Mesenchymal stem cell (in vitro differentiated cells and primary cell): ENCODE results near the gene RAP1GAP2.

Experiments used
- DNase-seq: peaks from one replicate; pipeline ENCODE4 v3.0.0-alpha.2; 2013
- H2AFZ ChIP-seq: one replicate; pipeline ENCODE4 v1.6.1; 2013; ENCODE audit warnings: low read depth, mild to moderate bottlenecking, control low read depth, inconsistent platforms, low read length, moderate library complexity
- H2AK5ac ChIP-seq: 2 replicates; pipeline ENCODE4 v1.6.1; 2013; ENCODE audit warnings: low read length, moderate library complexity, mild to moderate bottlenecking, inconsistent platforms; ENCODE audit not compliant: severe bottlenecking
- H2BK120ac ChIP-seq: one replicate; pipeline ENCODE4 v1.6.1; 2013; ENCODE audit warnings: low read depth, mild to moderate bottlenecking, inconsistent platforms, low read length, moderate library complexity
- H2BK12ac ChIP-seq, 2 experiments: one replicate each; pipeline ENCODE4 v1.6.1; 2013; ENCODE audit warnings: inconsistent platforms in 2 of 2, low read length in 2 of 2, mild to moderate bottlenecking in 2 of 2, moderate library complexity in 2 of 2, control low read depth in 1 of 2
- H2BK15ac ChIP-seq: one replicate; pipeline ENCODE4 v1.6.1; 2013; ENCODE audit warnings: mild to moderate bottlenecking, low read depth, inconsistent platforms; ENCODE audit not compliant: poor library complexity, severe bottlenecking
- H2BK5ac ChIP-seq: 2 replicates; pipeline ENCODE4 v1.6.1; 2013; ENCODE audit warnings: low read depth, mild to moderate bottlenecking, low read length, control low read depth, inconsistent platforms; ENCODE audit not compliant: poor library complexity, severe bottlenecking
- H3K14ac ChIP-seq, 2 experiments: one replicate each; pipeline ENCODE4 v1.6.1; 2013; ENCODE audit warnings: inconsistent platforms in 2 of 2, low read length in 2 of 2, control low read depth in 1 of 2, mild to moderate bottlenecking in 1 of 2, moderate library complexity in 1 of 2
- H3K18ac ChIP-seq, 2 experiments: one replicate each; pipeline ENCODE4 v1.6.1; 2013; ENCODE audit warnings: inconsistent platforms in 2 of 2, low read length in 2 of 2, control low read depth in 1 of 2, low read depth in 1 of 2, mild to moderate bottlenecking in 1 of 2
- H3K23ac ChIP-seq, 2 experiments: one replicate each; pipeline ENCODE4 v1.6.1; 2013; ENCODE audit warnings: inconsistent platforms in 2 of 2, low read length in 2 of 2, mild to moderate bottlenecking in 2 of 2, moderate library complexity in 2 of 2, control low read depth in 1 of 2
- H3K27ac ChIP-seq: 2 replicates; pipeline ENCODE4 v1.5.1; 2013; ENCODE audit warnings: mild to moderate bottlenecking, moderate library complexity, low read length, control low read depth, inconsistent platforms; ENCODE audit not compliant: poor library complexity, severe bottlenecking
- H3K27me3 ChIP-seq, 2 experiments: 2 replicates each; pipeline versions ENCODE4 v1.6.1 to v1.7.0; 2013; ENCODE audit warnings: low read length in 2 of 2, mild to moderate bottlenecking in 2 of 2, moderate library complexity in 2 of 2, control low read depth in 1 of 2, inconsistent platforms in 1 of 2; ENCODE audit not compliant: control insufficient read depth in 1 of 2, insufficient read depth in 1 of 2
- H3K36me3 ChIP-seq, 2 experiments: 2 replicates each; pipeline versions ENCODE4 v1.6.1 to v1.7.0; 2013; ENCODE audit warnings: low read length in 2 of 2, control low read depth in 1 of 2, inconsistent platforms in 1 of 2, low read depth in 1 of 2, mild to moderate bottlenecking in 1 of 2; ENCODE audit not compliant: insufficient read depth in 2 of 2, control insufficient read depth in 1 of 2
- H3K4ac ChIP-seq, 2 experiments: one replicate each; pipeline ENCODE4 v1.6.1; 2013; ENCODE audit warnings: inconsistent platforms in 2 of 2, low read length in 2 of 2, mild to moderate bottlenecking in 2 of 2, moderate library complexity in 2 of 2, control low read depth in 1 of 2, low read depth in 1 of 2
- H3K4me1 ChIP-seq: 2 replicates; pipeline ENCODE4 v1.6.1; 2013; ENCODE audit warnings: low read depth, low read length, control low read depth; ENCODE audit not compliant: control insufficient read depth, insufficient read depth
- H3K4me2 ChIP-seq: 2 replicates; pipeline ENCODE4 v1.6.1; 2013; ENCODE audit warnings: low read length, mild to moderate bottlenecking, inconsistent platforms; ENCODE audit not compliant: poor library complexity, severe bottlenecking
- H3K4me3 ChIP-seq, 2 experiments: 2 replicates each; pipeline versions ENCODE4 v1.5.1 to v1.7.0; 2013; ENCODE audit warnings: low read length in 2 of 2, mild to moderate bottlenecking in 2 of 2, control low read depth in 1 of 2, low read depth in 1 of 2; ENCODE audit not compliant: insufficient read depth in 1 of 2
- H3K79me1 ChIP-seq: replicated peaks from 2 replicates; pipeline ENCODE4 v1.6.1; 2013; ENCODE audit warnings: mild to moderate bottlenecking, control low read depth, low read length, inconsistent platforms; ENCODE audit not compliant: poor library complexity, severe bottlenecking
- H3K9ac ChIP-seq: 2 replicates; pipeline ENCODE4 v1.7.0; 2013; ENCODE audit warnings: mild to moderate bottlenecking, low read length, moderate library complexity
- H3K9me3 ChIP-seq: 2 replicates; pipeline ENCODE4 v1.7.0; 2013; ENCODE audit warnings: mild to moderate bottlenecking, low read length; ENCODE audit not compliant: control insufficient read depth
- H4K8ac ChIP-seq: one replicate; pipeline ENCODE4 v1.6.1; 2013; ENCODE audit warnings: inconsistent platforms, mild to moderate bottlenecking, low read length, moderate library complexity
- H4K91ac ChIP-seq: one replicate; pipeline ENCODE4 v1.6.1; 2013; ENCODE audit warnings: mild to moderate bottlenecking, low read length, inconsistent platforms
- WGBS: methylation state at CpG from one replicate; pipeline ENCODE4 v1.1.7; 2013; ENCODE audit warnings: mixed read lengths; 5-methylcytosine and 5-hydroxymethylcytosine counted together

RAP1GAP2 gene

GRCh38 chr17:2911755-2912111 is 115.5 kb downstream of the RAP1GAP2 start:
- Histone ChIP-seq H3K27ac (no peak overlapping the region), H3K4me3 (no peak overlapping the region), H4K8ac (no peak overlapping the region), H3K4me1 (peaks cover 11% of the 10 kb centered on the region), H4K91ac (no peak overlapping the region), H3K18ac (no peak overlapping the region), H3K9ac (no peak overlapping the region), H3K36me3 (peaks cover 0 to 20% of the 10 kb centered on the region in 2 experiments), H2BK5ac (no peak overlapping the region), H3K9me3 (peaks cover 3% of the 10 kb centered on the region), H3K14ac (no peak overlapping the region), H2AK5ac (no peak overlapping the region), H2BK12ac (no peak overlapping the region), H2BK120ac (no peak overlapping the region), H2BK15ac (no peak overlapping the region), H3K27me3 (peaks cover 9 to 16% of the 10 kb centered on the region in 2 experiments), H3K4me2 (no peak overlapping the region), H3K79me1 (no peaks in the 10 kb centered on the region), H3K23ac (no peak overlapping the region), H3K4ac (no peak overlapping the region), H2AFZ (no peak overlapping the region)
- WGBS: 73% methylated on average over 10 of the region's 10 CpGs
- no peak for DNase-seq

- Histone ChIP-seq H3K4ac (no peak overlapping the region), H3K4me3 (no peak overlapping the region), H4K8ac (no peak overlapping the region), H3K4me1 (peaks cover 11% of the 10 kb centered on the region), H3K4me2 (no peak overlapping the region), H3K14ac (no peak overlapping the region), H2BK12ac (no peak overlapping the region), H2BK120ac (no peak overlapping the region), H3K79me1 (no peaks in the 10 kb centered on the region), H2BK5ac (no peak overlapping the region), H3K9me3 (no peaks in the 10 kb centered on the region), H3K23ac (no peak overlapping the region), H2AFZ (no peak overlapping the region), H3K27ac (no peak overlapping the region), H2AK5ac (no peak overlapping the region), H3K36me3 (peaks cover 0 to 20% of the 10 kb centered on the region in 2 experiments), H2BK15ac (no peak overlapping the region), H4K91ac (no peak overlapping the region), H3K18ac (no peak overlapping the region), H3K9ac (no peak overlapping the region), H3K27me3 (peaks cover 9 to 16% of the 10 kb centered on the region in 2 experiments)
- no peak for DNase-seq
Observed at GRCh38 chr17:2912754-2913153, 116.5 kb downstream of the RAP1GAP2 start.

- Histone ChIP-seq H4K91ac (no peak overlapping the region), H3K14ac (no peak overlapping the region), H3K9ac (no peak overlapping the region), H3K27ac (no peak overlapping the region), H3K18ac (no peak overlapping the region), H2AFZ (no peak overlapping the region), H3K23ac (no peak overlapping the region), H3K27me3 (peaks cover 9 to 22% of the 10 kb centered on the region in 2 experiments), H3K9me3 (no peaks in the 10 kb centered on the region), H2BK120ac (no peak overlapping the region), H3K4ac (no peak overlapping the region), H3K4me1 (no peaks in the 10 kb centered on the region), H3K4me2 (no peak overlapping the region), H2AK5ac (no peak overlapping the region), H2BK12ac (no peak overlapping the region), H3K79me1 (no peaks in the 10 kb centered on the region), H4K8ac (no peak overlapping the region), H2BK5ac (no peak overlapping the region), H2BK15ac (no peak overlapping the region), H3K4me3 (no peak overlapping the region), H3K36me3 (peaks cover 0 to 16% of the 10 kb centered on the region in 2 experiments)
- 93% methylated on average over 11 of the region's 11 CpGs for WGBS
- DNase-seq: no peak
Observed at GRCh38 chr17:2916461-2916860, 120.2 kb downstream of the RAP1GAP2 start.

- H3K4ac ChIP-seq: no peak overlapping the region
- H3K27ac ChIP-seq: no peak overlapping the region
- H4K8ac ChIP-seq: no peak overlapping the region
- H2AFZ ChIP-seq: no peak overlapping the region
- peaks cover 0 to 5% of the 10 kb centered on the region in 2 experiments for H3K36me3 ChIP-seq
- no peak overlapping the region for H3K4me3 ChIP-seq
- no peak overlapping the region for H2BK15ac ChIP-seq
- DNase-seq: no peak
- no peaks in the 10 kb centered on the region for H3K9me3 ChIP-seq
- no peak overlapping the region for H2BK120ac ChIP-seq
- H2BK5ac ChIP-seq: no peak overlapping the region
- H3K14ac ChIP-seq: no peak overlapping the region
- H3K27me3 ChIP-seq: peaks cover 0 to 16% of the 10 kb centered on the region in 2 experiments
- no peak overlapping the region for H4K91ac ChIP-seq
- H3K4me2 ChIP-seq: no peak overlapping the region
- no peak overlapping the region for H3K18ac ChIP-seq
- no peak overlapping the region for H3K9ac ChIP-seq
- WGBS: 50% methylated on average over 18 of the region's 18 CpGs
- H2BK12ac ChIP-seq: no peak overlapping the region
- H2AK5ac ChIP-seq: no peak overlapping the region
- no peaks in the 10 kb centered on the region for H3K79me1 ChIP-seq
- H3K23ac ChIP-seq: no peak overlapping the region
- peaks cover 17% of the 10 kb centered on the region for H3K4me1 ChIP-seq
Observed at GRCh38 chr17:2921443-2921842, 125.2 kb downstream of the RAP1GAP2 start.
